ENCODE measurements around the gene APOL2. TPM values are rescaled to one million over a fixed set of nuclear protein-coding genes. Genes with fewer than 3 reads are reported as not detected.
"Not testable (repeated sequence)": the region's sequence is repeated elsewhere in the genome, so short reads cannot be mapped to it uniquely, and the experiment has no call there.

The APOL2 gene
- total RNA-seq, 4 donors from 2014 or later: 14.6 to 44.5 (median 23.5) TPM

- Histone ChIP-seq H3K4me1 (peaks cover 0 to 36% (median 0%) of the 10 kb centered on the region in 3 donors), H3K4me3 (no peak overlapping the region), H3K27me3 (no peaks in the 10 kb centered on the region), H3K36me3 (no peaks in the 10 kb centered on the region), H3K27ac (no peak overlapping the region), H3K9me3 (no peaks in the 10 kb centered on the region)
- DNase-seq: no peak
- intact Hi-C loops (cut with DNase I): no loop called here
- TF ChIP-seq POLR2A (IDR thresholded peaks at IDR 0.05) (no peak), CTCF (IDR thresholded peaks at IDR 0.05) (no peak)
- 5 to 23% methylated on average over 1 of the region's 1 CpG for WGBS, 2 donors
Observed at GRCh38 chr22:36208162-36208765, 31.1 kb downstream of the APOL2 start.

GRCh38 chr22:36206255-36206654 is 33.1 kb downstream of the APOL2 start:
- 90 to 100% methylated on average over 1 of the region's 1 CpG for WGBS, 2 donors
- no peaks in the 10 kb centered on the region for H3K27me3 ChIP-seq
- no peaks in the 10 kb centered on the region for H3K9me3 ChIP-seq

GRCh38 chr22:36205573-36205972 is 33.8 kb downstream of the APOL2 start:
- H3K27me3 ChIP-seq; DNase-seq; H3K36me3 ChIP-seq; H3K4me3 ChIP-seq; H3K9me3 ChIP-seq; H3K27ac ChIP-seq; intact Hi-C loops (cut with DNase I): not testable (repeated sequence)
- 46 to 62% methylated on average over 3 of the region's 5 CpGs for WGBS, 2 donors
- H3K4me1 ChIP-seq: peaks cover 8 to 52% (median 9%) of the 10 kb centered on the region in 3 donors

More at GRCh38 chr22:36206255-36206654, 33.1 kb downstream of the APOL2 start:
- intact Hi-C loops (cut with DNase I): no loop called here
- Histone ChIP-seq H3K4me3 (no peak overlapping the region), H3K27ac (no peak overlapping the region), H3K36me3 (no peaks in the 10 kb centered on the region), H3K4me1 (peaks cover 8 to 54% (median 9%) of the 10 kb centered on the region in 3 donors)
- TF ChIP-seq POLR2A (IDR thresholded peaks at IDR 0.05) (no peak), CTCF (IDR thresholded peaks at IDR 0.05) (no peak)
- no peak for DNase-seq

- Histone ChIP-seq H3K27me3 (no peaks in the 10 kb centered on the region), H3K9me3 (no peaks in the 10 kb centered on the region), H3K4me3 (peak overlapping the region in 1 of 4 donors; percentile 29), H3K27ac (peak overlapping the region in 1 of 4 donors; percentile 9), H3K36me3 (no peaks in the 10 kb centered on the region), H3K4me1 (peaks cover 8 to 58% (median 9%) of the 10 kb centered on the region in 3 donors)
- no peak for DNase-seq
- intact Hi-C loops (cut with DNase I): no loop called here
- no peak for TF ChIP-seq CTCF (IDR thresholded peaks at IDR 0.05)
- TF ChIP-seq POLR2A (IDR thresholded peaks at IDR 0.05): no peak
- 43 to 58% methylated on average over 5 to 6 of the region's 6 CpGs for WGBS, 2 donors
Observed at GRCh38 chr22:36204632-36205015, 34.7 kb downstream of the APOL2 start.

GRCh38 chr22:36204001-36204631 is 35.2 kb downstream of the APOL2 start:
- Histone ChIP-seq H3K27me3 (no peaks in the 10 kb centered on the region), H3K36me3 (no peaks in the 10 kb centered on the region), H3K4me3 (peak overlapping the region in 1 of 4 donors; percentile 52), H3K27ac (no peak overlapping the region), H3K4me1 (peaks cover 8 to 58% (median 9%) of the 10 kb centered on the region in 3 donors), H3K9me3 (no peaks in the 10 kb centered on the region)
- TF ChIP-seq CTCF (IDR thresholded peaks at IDR 0.05): no peak
- no peak for TF ChIP-seq POLR2A (IDR thresholded peaks at IDR 0.05)
- intact Hi-C loops (cut with DNase I): no loop called here
- DNase-seq: no peak
- WGBS, 2 donors: 57% methylated on average over 4 to 6 of the region's 8 CpGs

GRCh38 chr22:36203441-36203840 is 35.9 kb downstream of the APOL2 start:
- intact Hi-C loops (cut with DNase I); H3K9me3 ChIP-seq; DNase-seq; H3K36me3 ChIP-seq; H3K27me3 ChIP-seq: not testable (repeated sequence)
- peak overlapping the region in 2 of 4 donors; percentile 64 to 78 for H3K27ac ChIP-seq
- 31 to 44% methylated on average over 7 of the region's 7 CpGs for WGBS, 2 donors
- peak overlapping the region in 1 of 4 donors; percentile 52 for H3K4me3 ChIP-seq
- H3K4me1 ChIP-seq: peaks cover 8 to 63% (median 9%) of the 10 kb centered on the region in 3 donors

All from esophagus squamous epithelium (tissue), 5 donors.